ENCODE data around the gene SLAMF6.
"Not testable (repeated sequence)": the region's sequence is repeated elsewhere in the genome, so short reads cannot be mapped to it uniquely, and the experiment has no call there.

GRCh38 chr1:160515908-160516307 is 7.1 kb downstream of the SLAMF6 start:
- not testable (repeated sequence) for TF ChIP-seq CTCF (IDR thresholded peaks at IDR 0.05); POLR2AphosphoS5 (IDR thresholded peaks at IDR 0.05; ENCODE audit: low read depth, low read length); SIN3A (IDR thresholded peaks at IDR 0.05; ENCODE audit: borderline replicate concordance, insufficient read depth, low read depth, low read length); REST (IDR thresholded peaks at IDR 0.05; ENCODE audit: insufficient read depth in 1 of 2, low read depth in 2 of 2, low read length in 1 of 2)

Measured in Panc1 (cell line).